HG03469 (cell line): ENCODE data around the gene MORF4L1.
"Not testable (repeated sequence)": the region's sequence is repeated elsewhere in the genome, so short reads cannot be mapped to it uniquely, and the experiment has no call there.

ENCODE experiments used
- ATAC-seq: cut with Tn5 transposase; IDR thresholded peaks from one replicate; pipeline ENCODE4 v1.9.1; 2021; ENCODE audit warnings: mild to moderate bottlenecking, moderate library complexity, moderate number of reproducible peaks; ENCODE audit not compliant: unreplicated experiment

The MORF4L1 gene

GRCh38 chr15:78898540-78898939, 25.9 kb downstream of the MORF4L1 start:
- no peak for ATAC-seq

- not testable (repeated sequence) for ATAC-seq
Measured at GRCh38 chr15:78900819-78901533, 28.3 kb downstream of the MORF4L1 start.

- not testable (repeated sequence) for ATAC-seq
Measured at GRCh38 chr15:78902281-78903032, 29.8 kb downstream of the MORF4L1 start.

DNA sequence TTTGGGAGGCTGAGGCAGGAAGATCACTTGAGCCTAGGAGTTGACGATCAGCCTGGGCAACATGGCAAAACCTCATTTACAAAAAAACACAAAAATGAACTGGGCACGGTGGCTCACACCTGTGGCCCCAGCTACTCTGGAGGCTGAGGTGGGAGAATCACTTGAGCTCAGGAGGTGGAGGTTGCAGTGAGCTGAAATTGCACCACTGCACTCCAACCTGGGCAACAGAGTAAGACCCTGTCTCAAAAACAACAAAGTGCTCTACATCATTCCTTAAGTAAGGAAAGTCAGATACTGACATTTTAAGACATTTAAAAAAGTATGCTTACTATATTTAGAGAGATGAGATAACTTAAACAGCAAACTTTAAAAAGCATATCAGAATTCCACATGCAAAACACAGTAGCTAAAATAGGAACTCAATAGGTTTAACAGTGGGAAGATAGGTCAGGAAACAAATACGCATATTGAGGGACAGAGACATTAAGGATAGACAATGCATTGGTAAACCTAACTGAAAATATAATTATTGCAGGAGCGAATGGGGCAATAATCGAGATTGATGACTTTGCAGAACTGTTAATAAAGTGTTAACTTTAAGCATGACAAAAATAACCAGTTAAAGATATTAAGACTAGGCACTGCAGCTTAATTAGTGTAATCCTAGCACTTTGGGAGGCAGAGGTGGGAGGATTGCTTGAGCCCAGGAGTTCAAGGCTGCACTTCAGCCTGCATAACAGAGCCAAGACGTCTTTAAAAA, 32.1 kb downstream of the MORF4L1 start:
- no peak for ATAC-seq

- ATAC-seq, result no peak
Measured at GRCh38 chr15:78906316-78906620, 33.6 kb downstream of the MORF4L1 start.

- no peak for ATAC-seq
Measured at GRCh38 chr15:78907577-78907976, 34.9 kb downstream of the MORF4L1 start.

GRCh38 chr15:78909160-78909695, 36.5 kb downstream of the MORF4L1 start:
- no peak for ATAC-seq

- no peak for ATAC-seq
Measured at GRCh38 chr15:78909791-78910228, 37.1 kb downstream of the MORF4L1 start.

DNA sequence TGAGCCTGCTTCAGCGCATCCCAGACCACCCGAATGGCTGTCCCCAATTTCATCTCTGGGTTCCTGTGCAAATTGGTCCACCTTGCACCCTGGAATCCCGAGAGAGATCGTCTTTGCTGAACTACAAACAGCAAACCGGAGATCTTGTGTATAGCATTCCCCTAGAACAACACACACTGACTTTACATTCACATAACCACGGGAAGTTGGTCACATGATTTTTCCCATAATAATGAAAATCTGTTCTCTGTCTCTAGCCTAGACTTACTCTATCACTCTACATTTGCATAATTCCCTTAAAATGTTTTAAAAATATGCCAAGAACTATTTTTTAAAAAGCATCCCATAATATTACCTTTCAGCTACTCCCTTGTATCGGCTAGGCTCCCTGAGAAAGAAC, 37.6 kb downstream of the MORF4L1 start:
- ATAC-seq, result no peak

DNA sequence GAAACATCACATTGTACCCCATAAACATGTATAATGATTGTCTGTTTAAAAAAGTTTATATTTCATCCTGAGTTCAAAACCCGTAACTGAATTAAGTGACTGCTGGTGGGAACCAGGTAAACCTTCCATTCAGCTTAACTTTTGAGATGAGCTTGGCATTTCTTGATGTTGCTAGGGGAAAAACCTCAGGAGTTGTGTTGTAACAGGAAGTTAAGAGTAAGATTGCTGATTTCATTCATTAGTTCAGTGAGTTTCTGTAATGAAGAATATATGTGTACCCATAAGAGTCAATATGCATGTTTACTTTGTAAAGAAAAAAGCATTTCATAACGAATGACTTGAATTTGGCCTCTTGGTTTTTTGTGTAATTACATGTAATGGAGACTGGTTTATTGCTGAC, 39.6 kb downstream of the MORF4L1 start:
- ATAC-seq, result no peak

DNA sequence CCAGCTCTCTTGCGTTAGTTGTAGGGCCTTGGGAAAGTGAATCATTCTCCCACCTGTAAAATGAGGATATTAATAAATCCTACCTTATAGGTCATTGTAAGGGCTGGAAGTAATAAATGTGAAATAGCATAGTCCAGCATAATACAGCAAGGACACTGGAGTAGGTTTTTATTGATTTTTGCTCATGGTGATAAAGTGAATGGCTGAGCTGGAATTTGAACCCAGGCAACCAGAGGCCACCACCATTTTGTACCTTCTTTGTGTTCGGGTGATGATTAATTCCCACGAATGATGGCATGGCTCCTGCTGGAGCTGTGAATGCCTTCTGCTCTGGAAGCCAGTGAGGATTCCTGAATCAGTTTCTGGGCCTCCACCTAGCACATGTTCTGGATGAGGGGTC, 40.3 kb downstream of the MORF4L1 start:
- ATAC-seq, result no peak

GRCh38 chr15:78914027-78914764, 41.5 kb downstream of the MORF4L1 start:
- ATAC-seq, result no peak

DNA sequence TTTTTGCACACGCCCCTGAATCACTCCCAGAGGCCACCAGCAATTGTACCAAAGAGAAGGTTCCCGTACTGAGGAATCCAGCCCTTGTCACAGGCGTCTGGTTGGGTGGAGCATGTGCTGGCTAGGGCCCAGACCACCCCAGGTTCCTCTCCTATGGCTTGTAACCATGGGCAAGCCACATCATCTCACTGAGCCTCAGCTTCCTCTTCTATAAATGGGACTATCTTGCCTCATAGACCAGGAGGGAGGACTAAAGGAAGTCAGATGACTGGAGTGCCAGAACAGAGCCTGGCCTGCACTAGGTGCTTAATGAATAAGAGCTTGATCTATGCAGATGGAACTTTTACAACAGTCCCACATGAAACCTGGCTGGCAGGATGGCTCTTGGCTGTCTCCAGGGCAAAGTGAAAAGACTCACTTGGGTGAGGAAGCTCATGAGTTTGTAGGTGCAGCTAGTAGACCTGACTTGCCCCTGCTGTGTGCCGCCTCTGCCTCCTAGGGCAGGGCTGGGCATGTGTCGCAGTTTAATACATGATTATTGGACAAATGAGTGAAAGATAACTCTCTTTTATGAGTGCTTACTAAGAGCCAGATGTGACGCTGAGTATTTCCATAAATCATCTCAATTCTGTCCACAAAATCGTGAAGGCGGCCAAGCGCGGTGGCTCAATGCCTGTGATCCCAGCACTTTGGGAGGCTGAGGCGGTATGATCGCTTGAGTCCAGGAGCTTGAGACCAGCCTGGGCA, 42.8 kb downstream of the MORF4L1 start:
- no peak for ATAC-seq

DNA sequence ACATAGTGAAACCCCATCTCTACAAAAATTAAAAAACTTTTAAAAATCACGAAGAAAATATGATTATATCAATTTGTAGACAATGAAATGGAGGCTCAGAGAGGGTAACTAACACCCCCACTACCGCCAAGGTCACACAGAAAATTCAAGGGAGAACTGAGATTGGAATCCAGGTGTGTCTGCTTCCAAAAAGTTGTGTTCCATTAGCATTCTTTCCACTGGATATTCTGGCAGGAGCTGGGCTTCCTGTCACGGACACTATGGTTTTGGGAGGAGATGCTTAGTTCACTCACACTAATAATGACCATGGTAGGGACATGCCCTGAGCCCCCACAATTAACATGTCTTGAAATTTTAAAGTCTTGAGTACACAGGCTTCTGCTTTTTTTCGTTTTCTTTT, 43.4 kb downstream of the MORF4L1 start:
- ATAC-seq, result no peak

DNA sequence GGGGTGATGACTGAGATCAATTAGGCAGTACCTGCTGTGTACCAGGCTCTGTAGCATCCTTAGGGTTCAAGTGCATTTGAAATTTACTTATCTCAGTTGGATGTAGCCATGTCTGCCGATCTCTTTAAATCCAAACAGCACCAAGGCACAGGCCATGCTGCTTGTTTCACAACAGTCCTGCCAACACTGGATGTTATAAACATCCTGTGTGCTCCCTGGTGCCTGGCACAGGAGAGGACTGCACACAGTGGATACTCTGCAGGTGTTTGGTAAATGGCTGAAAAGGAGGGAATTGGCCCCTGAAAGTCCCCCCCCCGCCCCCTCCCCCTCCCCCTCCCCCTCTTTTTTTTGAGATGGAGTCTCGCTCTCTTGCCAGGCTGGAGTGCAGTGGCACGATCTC, 45.2 kb downstream of the MORF4L1 start:
- ATAC-seq, result no peak

DNA sequence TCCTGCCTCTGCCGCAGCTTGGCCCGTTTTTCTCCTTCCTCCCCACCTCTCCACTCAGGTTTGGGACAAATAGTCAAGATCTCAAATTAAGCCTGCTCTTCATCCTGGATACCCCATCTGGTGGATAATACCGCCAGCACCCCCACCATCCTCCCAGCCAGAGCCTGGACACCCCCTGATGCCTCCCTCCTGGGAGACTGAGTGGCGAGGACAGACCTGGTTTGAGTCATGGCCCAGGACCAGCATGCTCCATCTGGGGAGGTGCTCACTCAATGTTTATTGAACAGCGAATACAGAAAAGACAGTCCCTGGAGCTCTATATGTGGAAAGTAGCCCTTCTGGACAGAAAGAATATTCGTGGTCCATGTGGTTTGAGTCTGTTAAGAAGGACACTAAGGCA, 48.8 kb downstream of the MORF4L1 start:
- ATAC-seq, result no peak

- no peak for ATAC-seq
Measured at GRCh38 chr15:78921940-78922339, 49.2 kb downstream of the MORF4L1 start.

- ATAC-seq, result no peak
Measured at GRCh38 chr15:78922527-78922926, 49.8 kb downstream of the MORF4L1 start.

- ATAC-seq, result no peak
Measured at GRCh38 chr15:78923015-78923414, 50.3 kb downstream of the MORF4L1 start.
